Measurements from ENCODE around the gene CFAP65.

Gene CFAP65, protein sequence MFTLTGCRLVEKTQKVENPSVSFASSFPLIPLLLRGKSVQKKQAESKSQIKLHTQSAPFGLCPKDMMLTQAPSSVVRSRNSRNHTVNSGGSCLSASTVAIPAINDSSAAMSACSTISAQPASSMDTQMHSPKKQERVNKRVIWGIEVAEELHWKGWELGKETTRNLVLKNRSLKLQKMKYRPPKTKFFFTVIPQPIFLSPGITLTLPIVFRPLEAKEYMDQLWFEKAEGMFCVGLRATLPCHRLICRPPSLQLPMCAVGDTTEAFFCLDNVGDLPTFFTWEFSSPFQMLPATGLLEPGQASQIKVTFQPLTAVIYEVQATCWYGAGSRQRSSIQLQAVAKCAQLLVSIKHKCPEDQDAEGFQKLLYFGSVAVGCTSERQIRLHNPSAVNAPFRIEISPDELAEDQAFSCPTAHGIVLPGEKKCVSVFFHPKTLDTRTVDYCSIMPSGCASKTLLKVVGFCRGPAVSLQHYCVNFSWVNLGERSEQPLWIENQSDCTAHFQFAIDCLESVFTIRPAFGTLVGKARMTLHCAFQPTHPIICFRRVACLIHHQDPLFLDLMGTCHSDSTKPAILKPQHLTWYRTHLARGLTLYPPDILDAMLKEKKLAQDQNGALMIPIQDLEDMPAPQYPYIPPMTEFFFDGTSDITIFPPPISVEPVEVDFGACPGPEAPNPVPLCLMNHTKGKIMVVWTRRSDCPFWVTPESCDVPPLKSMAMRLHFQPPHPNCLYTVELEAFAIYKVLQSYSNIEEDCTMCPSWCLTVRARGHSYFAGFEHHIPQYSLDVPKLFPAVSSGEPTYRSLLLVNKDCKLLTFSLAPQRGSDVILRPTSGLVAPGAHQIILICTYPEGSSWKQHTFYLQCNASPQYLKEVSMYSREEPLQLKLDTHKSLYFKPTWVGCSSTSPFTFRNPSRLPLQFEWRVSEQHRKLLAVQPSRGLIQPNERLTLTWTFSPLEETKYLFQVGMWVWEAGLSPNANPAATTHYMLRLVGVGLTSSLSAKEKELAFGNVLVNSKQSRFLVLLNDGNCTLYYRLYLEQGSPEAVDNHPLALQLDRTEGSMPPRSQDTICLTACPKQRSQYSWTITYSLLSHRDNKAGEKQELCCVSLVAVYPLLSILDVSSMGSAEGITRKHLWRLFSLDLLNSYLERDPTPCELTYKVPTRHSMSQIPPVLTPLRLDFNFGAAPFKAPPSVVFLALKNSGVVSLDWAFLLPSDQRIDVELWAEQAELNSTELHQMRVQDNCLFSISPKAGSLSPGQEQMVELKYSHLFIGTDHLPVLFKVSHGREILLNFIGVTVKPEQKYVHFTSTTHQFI (N-terminal part only)

GRCh38 chr2:219041252-219041651 is at the start of gene CFAP65:
CFAP65 (minus strand) TSS chr2:219041516; CDS start chr2:219039048, 2,468 bp downstream.
- DNase-seq = no peak

GRCh38 chr2:219090436-219091299 is 49.4 kb upstream of the CFAP65 start:
- no peak for DNase-seq

DNA sequence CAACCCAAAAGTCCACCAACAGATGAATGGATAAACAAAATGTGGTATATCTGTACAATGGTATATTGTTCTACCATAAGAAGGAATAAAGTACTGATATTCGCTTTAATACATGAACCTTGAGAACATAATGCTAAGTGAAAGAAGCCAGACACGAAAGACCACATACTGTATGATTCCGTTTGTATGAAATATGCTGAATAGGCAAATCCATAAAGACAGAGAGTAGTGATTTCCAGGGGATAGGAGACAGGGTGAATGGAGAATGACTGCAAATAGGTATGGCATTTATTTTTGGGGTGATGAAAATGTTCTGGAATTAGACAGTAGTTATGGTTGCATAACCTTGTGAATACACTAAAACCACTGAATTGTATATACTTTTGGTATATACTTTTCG is 48.0 kb upstream of the CFAP65 start:
- DNase-seq = no peak

DNA sequence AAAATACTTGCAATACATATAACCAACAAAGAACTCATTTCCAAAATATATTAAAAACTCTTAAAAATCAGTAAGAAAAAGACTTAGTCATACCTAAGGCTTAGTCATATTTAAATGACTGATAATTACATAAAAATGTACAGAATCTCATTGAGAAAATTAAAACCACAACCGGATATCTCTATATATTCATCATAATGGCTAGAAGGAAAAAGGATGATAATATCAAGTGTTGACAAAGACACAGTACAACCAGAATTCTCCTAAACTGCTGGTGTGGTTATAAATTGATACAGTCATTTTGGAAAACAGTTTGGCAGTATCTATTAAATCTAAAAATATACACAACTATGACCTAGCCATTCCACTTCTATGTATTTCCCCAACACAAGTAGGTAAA is 46.5 kb upstream of the CFAP65 start:
- no peak for DNase-seq

GRCh38 chr2:219087361-219087760 is 46.0 kb upstream of the CFAP65 start:
- no peak for DNase-seq

GRCh38 chr2:219086196-219086595 is 44.9 kb upstream of the CFAP65 start:
- no peak for DNase-seq

DNA sequence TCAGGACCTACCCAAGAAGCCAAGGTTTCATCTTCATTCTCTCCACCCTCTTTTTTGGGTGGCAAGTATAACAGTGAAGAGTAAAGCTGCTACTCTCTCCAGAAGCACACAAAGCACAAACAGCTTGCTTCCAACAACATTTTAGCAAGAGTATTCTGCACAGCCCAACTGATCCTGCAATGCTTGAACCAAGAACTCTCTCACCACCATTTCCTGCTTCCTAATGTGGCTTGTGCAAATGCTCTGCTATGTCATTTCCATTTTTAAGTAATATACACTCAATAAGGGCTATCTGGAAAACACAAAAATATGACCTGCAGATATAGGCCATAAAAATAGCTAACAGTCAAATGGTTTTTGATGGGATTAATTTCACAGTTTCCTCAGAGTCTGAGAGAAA is 43.5 kb upstream of the CFAP65 start:
- no peak for DNase-seq

DNA sequence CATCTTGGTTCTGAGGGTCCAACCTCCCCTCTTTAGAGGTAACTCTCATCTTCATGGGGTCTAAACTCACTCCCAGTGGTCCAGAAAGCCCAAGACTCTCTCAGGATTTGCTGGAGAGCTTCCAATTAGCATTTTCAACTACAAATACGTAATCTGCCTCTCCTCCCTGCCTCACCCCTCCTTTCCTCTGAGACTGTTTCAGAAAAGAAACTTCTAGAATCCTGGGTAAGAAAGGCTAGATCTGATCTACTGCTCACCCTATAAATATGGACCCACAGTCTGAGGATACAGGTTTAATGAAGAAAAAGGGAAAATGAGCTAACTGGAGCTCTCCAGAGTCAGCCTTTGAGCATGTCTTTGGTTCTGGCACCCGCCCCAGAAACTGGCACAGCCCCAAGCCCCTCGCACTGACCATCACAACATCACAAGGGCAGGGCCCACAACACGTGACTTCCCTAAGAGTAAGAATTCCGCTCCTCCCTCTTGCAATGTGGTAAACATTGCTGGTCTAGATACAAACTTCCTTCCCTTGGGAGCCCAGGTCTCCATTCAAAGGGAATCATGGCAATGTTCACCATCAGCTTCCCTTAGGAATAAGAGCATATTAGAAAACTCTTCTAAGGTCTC is 41.1 kb upstream of the CFAP65 start:
- no peak for DNase-seq

- DNase-seq = no peak
These were observed 40.5 kb upstream of the CFAP65 start for GRCh38 chr2:219081701-219082331.

DNA sequence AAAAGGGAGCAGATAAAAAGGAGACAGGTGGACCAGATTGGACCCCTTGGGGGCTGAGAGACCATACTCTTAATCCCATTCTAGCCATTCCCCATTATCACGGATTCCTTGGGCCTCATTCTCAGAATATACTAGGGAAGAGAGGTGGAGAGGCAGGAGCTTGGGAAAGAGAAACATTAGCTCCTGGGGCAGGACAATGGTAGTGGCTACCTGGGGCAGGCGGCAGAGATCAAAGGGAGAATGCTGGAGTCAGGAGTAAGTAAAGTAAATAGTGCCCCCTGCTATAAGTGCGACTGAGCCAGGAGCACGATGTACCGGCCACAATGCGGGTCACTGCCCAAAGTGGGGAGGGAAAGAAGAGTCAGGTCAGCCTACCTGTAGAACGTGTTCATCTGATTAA is 39.8 kb upstream of the CFAP65 start:
- no peak for DNase-seq

GRCh38 chr2:219079417-219079816 is 38.1 kb upstream of the CFAP65 start:
- no peak for DNase-seq

GRCh38 chr2:219078951-219079350 is 37.6 kb upstream of the CFAP65 start:
- no peak for DNase-seq

- DNase-seq = no peak
These were observed 36.8 kb upstream of the CFAP65 start for GRCh38 chr2:219078126-219078525.

- no peak for DNase-seq
These were observed 34.9 kb upstream of the CFAP65 start for GRCh38 chr2:219076253-219076652.

- DNase-seq = peak; percentile 14
These were observed 32.3 kb upstream of the CFAP65 start for GRCh38 chr2:219073413-219074129.

GRCh38 chr2:219072741-219073250 is 31.5 kb upstream of the CFAP65 start:
- DNase-seq = no peak

DNA sequence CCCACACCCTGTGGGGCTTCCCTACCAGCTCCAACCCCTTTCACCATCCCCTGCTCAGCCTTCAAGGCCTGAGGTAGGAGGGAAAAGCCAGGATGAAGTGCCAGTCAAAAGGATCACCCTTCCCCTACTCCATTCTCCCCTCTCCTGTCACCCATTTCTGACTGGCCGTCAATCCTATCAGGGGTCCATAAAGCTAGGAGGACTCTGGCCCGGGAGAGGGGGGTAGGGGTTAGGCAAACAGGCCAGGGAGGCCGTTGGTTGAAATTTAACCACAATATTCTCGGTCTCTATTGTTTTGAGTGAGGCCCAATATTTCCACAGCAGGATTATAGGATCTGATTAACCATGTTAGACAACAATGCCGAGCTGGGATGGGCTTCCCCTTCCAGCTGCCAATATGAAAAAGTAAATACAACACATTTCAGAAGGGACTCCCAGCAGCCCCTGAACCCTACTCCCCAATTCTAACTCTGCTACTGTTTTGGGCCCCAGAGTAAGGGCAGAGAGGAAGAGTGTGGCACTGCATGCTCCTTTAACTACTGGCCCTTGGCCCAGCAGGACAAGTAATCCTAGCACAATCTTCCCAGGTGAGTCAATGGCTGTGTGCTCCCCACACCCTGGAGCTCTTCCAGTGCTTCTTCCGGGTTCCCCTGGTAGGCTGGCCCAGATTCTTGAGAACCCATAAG is 30.0 kb upstream of the CFAP65 start:
- no peak for DNase-seq

DNA sequence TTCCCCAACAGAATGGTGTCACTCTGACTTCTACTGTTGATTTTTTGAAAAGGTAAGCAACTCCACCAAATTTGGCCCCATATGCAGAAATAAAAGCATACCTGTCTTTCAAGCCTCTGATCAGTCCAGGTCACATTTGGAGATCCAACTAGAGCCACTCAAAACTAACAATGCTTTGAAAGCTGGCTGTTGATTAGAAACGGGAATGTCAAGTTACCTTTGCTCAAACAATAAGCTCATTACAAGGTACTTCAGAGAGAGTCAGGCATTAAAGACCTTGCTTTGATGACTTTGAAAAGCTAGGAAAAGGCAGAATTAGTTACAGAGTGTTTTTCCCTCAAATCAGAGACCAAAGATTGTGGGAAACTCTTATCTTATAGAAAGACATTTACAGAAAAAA is 24.2 kb upstream of the CFAP65 start:
- DNase-seq = no peak

GRCh38 chr2:219062081-219062480 is 20.8 kb upstream of the CFAP65 start:
- DNase-seq = no peak
